ENCODE measurements around the gene CHD6.

Gene CHD6

GRCh38 chr20:41619360-41620100, 1.4 kb upstream of the CHD6 start:
- no peak for DNase-seq

GRCh38 chr20:41618807-41619311, 682 bp upstream of the CHD6 start:
- DNase-seq, result no peak

GRCh38 chr20:41617059-41617901, 897 bp downstream of the CHD6 start:
- peak; percentile 31 to 53 for DNase-seq

- DNase-seq, result no peak
Observed at GRCh38 chr20:41616228-41616627, 1.9 kb downstream of the CHD6 start.

DNA sequence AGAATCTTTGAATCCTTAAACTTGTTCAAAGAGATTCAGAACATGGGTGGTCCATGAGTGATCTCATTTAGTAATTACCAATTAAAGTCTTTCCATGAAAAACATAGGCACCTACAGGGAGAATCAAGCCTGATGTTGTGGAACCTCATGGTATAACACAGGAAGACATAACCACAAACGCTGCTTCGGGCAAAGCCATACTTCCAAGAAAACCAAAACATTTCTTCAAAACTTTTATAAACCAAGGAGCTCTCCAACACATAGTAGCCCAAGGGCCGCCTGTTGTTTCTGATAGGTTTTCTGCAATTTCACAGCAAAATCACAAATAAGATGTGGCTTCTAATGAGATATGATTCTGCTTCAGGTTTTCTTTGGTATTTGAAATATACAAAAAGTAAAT, 2.5 kb downstream of the CHD6 start:
- DNase-seq, result no peak

DNA sequence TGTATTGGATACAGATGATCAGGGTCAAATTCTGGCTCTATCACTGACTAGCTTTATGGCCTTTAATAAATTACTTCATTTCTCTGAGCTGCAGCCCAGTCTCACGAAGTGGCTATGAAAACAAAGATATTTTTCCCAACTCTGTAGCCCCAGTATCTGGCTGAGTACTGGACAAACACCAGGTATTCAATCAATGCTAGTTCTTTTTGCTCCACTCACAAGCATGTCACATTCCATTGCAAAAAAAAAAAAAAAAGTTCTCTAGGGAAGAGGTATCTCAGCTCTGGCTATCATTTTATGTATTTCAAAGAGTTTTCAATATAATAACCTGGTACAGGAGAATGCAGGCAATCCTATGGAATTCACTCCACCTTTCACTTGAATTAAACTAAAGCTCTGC, 3.1 kb downstream of the CHD6 start:
- no peak for DNase-seq

GRCh38 chr20:41613321-41613720, 4.9 kb downstream of the CHD6 start:
- DNase-seq, result no peak

GRCh38 chr20:41609474-41609873, 8.7 kb downstream of the CHD6 start:
- no peak for DNase-seq

GRCh38 chr20:41608606-41609005, 9.6 kb downstream of the CHD6 start:
- no peak for DNase-seq

GRCh38 chr20:41607791-41608190, 10.4 kb downstream of the CHD6 start:
- DNase-seq, result no peak

GRCh38 chr20:41604002-41604401, 14.2 kb downstream of the CHD6 start:
- DNase-seq, result no peak

DNA sequence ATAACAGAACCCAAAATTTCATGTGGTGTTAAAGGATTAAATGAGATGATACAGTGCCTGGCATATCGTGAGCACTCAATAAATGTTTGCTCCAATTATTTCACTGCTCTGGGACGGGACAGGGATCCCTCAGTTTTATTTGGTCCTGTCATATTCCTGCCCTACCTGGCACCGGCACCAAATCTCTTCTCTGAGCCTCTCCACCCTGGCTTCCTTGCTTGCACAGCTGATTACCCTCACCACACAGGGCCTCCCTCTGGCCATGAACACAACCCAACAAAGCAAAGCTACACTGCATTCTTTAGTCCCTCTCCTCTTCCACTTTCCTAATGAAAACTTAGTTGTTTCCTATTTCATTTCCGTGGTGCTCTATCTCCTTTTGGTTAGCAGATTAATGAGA, 16.4 kb downstream of the CHD6 start:
- no peak for DNase-seq

DNA sequence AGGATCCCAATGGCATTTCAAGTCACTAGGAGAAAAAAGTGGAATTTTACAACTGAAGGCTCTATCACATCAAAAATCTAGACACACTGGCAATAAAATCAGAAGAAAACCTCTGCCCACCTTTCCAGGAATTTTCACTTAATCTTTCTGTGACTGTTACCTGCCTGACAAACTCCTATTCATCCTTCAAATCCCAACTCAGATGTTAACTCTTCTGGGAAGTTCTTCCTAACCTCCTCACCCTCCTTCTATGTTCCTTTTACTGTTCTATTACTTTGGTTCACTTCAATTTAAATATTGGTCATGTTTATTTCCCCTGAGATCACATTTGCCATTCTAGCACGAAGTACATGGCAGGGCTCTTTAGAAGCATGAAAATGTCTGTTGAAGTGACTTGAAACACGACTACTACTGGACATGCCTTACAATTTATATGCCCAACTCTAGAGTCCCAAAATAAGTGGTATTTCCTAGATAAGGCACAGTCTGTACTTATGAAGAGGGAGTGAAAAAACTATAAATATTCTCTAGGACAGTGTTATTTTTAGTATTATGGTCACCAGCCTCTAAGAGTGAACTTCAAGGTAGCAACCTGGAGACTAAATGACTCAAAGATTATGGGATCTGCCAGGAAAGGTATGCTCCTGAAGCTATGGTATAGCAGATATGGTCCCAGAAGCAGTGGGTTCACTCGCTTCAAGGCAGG, 17.1 kb downstream of the CHD6 start:
- no peak for DNase-seq

GRCh38 chr20:41599699-41600104, 18.5 kb downstream of the CHD6 start:
- DNase-seq, result no peak

- DNase-seq, result no peak
Observed at GRCh38 chr20:41598719-41599118, 19.5 kb downstream of the CHD6 start.

GRCh38 chr20:41594514-41595322, 23.5 kb downstream of the CHD6 start:
- no peak for DNase-seq

DNA sequence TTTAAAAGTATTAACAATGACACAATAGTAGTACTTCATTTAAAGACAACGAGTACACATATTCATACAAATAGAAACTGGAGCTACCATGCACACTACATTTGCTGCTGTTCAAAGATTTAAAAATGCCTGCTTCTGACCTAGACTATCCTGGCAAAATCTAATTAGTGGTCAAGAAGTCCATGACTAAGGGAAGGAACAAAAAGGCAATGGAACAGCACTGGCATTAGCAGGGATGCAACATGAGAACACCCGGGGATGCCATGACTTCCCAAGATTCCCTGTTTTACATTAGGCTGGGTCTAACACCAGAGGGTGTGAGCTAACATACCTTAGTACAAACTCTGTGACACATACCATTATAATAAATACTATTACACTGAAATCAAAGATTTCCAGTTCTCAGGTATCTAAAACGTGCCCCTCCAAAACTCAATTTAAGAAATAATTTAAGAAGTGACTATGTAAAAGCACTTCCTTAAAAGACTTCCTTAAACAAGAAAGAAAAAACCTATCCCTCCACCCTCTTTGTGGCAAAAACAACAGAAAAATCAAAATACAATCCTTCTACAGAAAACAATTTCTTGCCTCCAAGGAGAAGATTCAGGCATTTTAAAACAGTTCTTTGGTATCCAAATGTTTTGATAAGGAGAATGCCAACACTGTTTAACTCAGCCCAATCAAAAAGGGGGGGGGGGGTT, 25.5 kb downstream of the CHD6 start:
- no peak for DNase-seq

- DNase-seq, result no peak
Observed at GRCh38 chr20:41587956-41588355, 30.2 kb downstream of the CHD6 start.

DNA sequence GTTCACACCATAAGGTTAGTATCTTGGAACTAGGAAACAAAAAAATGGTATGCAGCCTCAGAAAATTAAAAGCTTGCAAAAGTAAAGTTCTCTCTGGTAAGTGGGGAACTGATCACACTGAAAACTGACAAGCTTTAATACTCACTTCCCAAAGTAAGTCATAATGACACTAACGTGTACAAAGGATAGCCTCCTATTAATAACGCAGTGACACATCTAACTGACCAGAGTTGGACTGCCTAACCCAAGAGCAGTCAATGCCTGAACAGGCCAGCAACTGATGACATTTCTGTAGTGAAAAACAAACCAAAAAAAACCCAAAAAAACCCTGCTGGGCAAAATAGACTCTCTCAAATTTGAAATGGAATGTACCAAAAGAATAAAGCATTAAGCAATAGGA, 30.7 kb downstream of the CHD6 start:
- no peak for DNase-seq

DNA sequence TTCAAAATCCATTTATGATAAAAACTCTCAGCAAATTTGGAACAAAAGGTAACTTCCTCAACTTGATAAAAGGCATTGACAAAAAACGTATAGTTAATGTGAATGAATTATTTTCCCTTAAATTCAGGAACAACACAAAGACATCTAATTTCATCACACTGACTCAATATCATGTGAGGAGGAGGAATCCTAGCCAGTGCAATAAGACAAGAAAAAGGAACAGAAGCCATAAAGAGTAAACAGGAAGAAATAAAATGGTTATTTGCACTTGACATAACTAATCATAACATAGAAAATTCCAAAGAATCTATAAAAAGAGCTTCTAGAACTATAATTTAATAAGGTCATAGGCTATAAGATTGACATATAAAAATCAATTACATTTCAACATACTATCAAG, 31.4 kb downstream of the CHD6 start:
- DNase-seq, result no peak

DNA sequence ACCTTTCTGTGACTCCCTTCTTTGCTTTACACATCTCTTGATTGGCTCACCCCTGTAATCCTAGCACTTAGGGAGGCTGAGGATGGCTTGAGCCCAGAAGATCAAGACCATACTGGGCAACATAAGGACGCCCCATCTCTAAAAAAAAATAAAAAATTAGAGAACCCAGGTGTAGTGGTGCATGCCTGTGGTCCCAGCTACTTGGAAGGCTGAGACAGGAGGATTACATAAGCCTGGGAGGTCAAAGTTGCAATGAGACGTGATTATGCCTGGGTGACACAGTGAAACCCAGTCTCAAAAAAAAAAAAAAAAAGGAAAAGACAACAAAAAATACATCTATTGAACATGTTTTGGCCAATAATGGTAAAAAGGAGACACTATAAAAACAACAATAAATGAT, 37.8 kb downstream of the CHD6 start:
- DNase-seq, result no peak

Measured in stimulated activated CD4-positive, alpha-beta T cell treated with anti-CD3 and anti-CD28 coated beads, Interleukin-4, amount 100 ng/mL, for 4 hours (primary cell).